Cerebellar nuclear complex (tissue), 1 donor: Measurements from ENCODE around the gene EMX1.

Source experiments
- DNase-seq, 2 experiments: peaks; one replicate each; lab custom pipeline; 2025; lab: John Stamatoyannopoulos, UW

EMX1 gene

DNA sequence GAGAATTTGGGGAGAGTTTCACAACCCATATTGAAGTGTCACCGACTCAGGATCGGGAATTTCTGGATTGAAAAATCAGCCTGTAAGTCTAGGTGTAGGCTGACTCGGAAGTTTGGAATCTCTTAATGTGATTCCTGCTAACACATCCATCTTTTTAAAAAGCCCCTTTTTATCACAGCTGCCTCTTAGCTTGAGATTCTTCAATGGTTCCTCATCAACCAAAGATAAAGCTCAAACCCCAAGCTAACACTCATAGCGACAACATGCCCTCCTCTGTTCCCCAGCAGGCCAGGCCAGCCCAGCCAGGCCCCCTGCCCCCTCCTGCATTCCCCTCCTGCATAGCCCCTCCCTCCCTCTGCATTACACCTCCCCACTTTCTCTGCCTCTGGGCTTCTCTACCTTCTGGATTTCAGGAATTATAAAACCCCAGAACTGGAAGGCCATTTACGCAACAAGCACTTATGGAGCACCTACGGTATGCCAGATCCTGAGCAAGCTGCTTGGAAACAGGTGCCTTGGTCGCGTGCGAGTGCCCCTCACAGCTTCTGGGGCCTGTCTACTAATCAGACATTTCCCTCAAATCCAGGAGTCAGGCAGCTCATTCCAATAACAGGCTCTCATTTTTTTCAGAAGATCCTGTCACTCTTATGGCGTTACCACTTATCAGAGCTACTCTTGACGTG, 63.4 kb downstream of the EMX1 start:
- DNase-seq = no peak

DNA sequence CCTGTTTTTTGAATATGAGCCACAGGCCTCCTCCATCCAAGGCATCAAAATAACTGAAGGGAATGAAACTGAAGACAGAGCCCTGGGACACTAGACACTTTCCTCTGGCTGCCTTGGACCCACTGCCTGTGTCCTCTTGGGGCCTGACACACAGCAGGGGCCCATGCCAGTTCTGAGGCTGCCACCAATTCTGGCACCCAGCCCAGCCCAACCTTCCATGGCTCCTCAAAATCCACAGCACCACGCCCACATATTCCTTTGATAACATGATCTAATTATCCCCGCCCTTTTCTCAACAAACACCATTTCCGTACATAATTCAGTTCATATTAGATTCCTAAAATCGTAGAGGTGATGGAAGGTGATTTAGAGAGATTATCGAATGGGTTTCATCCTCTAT, 64.2 kb downstream of the EMX1 start:
- no peak for DNase-seq

DNA sequence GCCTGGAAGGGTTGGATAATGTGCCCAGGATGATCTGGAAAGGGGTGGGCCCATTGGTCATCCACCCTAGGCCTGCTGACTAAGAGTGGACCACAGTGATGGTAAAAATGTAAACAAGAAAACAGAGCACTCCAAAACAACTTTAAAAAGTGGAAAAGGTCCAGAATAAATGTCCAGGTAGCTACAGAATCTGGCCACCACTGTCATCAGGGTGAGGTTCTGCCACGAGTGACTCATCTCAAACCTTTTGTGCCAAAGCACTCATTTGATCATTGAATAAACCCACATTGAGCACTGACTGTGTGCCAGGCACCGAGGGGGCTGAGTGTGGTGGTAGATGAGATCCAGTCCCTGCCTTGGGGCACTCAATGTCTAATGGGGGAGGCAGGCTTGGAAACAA, 64.9 kb downstream of the EMX1 start:
- DNase-seq = no peak

DNA sequence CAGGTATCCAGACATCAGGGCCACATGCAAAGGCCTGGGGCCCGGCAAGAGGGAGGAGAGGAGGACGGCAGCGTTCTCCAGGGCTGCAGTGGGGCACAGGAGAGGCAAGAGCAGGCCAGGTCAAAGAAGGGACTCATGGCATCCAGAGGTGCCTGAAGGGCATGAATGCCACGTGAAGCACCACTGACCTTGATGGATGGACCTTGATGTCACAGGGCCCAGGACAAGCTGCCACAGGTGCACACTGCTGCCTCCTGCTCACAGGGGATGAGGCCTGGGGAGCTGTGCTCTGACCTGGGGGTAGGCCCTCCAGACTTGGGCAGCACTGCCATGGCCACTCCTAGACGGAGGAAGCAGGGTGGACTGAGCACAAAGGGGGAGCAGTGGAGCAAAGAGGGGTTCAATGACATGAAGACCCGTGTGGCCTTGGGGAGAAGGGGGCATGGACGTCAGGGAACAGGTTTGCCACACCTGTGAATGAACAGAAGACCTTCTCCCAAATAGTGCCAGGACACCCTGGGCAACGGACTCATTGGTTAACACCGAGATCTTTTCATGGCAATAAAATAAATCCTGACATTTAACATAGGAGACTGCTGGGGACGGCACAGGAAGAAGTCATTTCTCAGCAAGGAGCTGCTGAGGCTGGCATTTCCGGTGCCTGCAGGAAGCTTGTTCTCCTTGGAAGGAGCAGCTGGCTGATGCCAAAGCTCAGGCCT, 65.6 kb downstream of the EMX1 start:
- no peak for DNase-seq

DNA sequence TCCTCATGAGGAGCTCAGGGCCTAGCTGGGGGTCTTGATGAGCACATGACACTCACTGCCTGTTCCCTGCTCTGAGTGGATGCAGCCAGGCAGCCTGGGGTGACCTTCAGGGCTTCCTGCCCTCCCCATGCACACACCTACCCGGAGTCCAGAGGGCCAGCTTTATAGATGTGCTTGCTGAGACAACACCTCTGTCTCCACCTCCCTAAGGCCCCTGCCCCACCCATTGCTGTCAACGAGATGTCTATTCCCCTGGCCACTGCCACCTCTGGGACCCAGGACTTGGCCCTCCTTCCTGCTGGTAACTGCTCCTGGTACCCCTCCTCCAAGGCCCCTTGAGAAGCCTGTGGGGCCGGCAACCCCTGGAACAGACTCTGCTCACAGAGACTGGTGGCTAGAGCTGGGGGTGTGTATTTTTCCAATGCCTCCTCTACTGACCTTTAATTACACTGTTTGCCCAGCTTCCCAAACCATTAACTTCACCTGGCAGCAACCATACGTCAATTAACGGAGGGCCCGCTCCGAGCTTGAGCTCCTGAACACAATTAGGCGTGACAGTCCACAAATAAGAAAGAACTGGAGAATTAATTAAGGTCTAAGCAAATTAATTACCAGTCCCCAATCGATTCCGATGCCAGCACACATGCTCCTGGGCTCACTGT, 66.3 kb downstream of the EMX1 start:
- DNase-seq = no peak

DNA sequence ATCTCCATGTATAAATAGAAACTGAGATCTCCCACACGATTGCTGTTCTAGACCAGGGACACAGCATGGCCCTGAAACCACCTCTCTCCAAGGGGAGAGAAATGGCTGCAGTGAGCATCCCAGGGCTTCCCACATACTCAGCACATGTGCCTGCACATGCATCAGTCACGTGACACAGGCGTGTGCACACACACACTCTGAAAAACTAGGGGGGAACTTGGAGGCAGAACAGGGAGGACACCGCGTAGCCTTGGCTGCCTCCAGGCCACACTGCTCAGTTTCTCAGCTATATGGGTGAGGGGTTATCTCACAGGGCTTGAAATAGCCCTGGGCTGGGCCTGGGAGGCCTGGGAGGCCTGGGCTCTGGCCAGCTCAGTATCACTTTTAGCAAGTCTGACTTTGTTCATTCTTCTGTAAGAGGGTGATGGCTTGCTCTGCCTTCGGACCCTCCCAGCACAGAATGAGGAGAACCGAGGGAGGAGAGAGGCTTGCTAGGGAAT, 66.9 kb downstream of the EMX1 start:
- DNase-seq = no peak
